Gastroesophageal sphincter (tissue), 4 donors: ENCODE data around the gene RBM4B. TPM values are rescaled to one million over a fixed set of nuclear protein-coding genes. Genes with fewer than 3 reads are reported as not detected.

ENCODE experiments used
- ATAC-seq: fragments of 150-250 bp; one replicate; pipeline ENCODE4 v1.9.1; 2016; ENCODE audit warnings: mild to moderate bottlenecking, moderate library complexity
- H3K27ac ChIP-seq, 4 donors: fragments of 200-600 bp; sonication (generic) in 3 of 4; 1 replicate in 3 of 4; 2 replicates in 1 of 4; pipeline ENCODE4 v1.5.1; 2016 to 2019
- H3K27me3 ChIP-seq: fragments of 200-600 bp; sonication (generic); one replicate; pipeline ENCODE4 v1.5.1; 2019
- H3K36me3 ChIP-seq, 2 donors: fragments of 200-600 bp; sonication (generic); one replicate each; pipeline ENCODE4 v1.5.1; 2019; ENCODE audit warnings: control low read depth in 1 of 2
- H3K4me1 ChIP-seq, 3 donors: fragments of 200-600 bp; sonication (generic); 1 replicate in 2 of 3; 2 replicates in 1 of 3; pipeline ENCODE4 v1.5.1; 2016 to 2019; ENCODE audit warnings: control low read depth in 2 of 3
- H3K4me3 ChIP-seq, 2 donors: fragments of 200-600 bp; sonication (generic); one replicate each; pipeline ENCODE4 v1.5.1; 2019; ENCODE audit warnings: mild to moderate bottlenecking in 1 of 2, moderate library complexity in 1 of 2
- H3K9me3 ChIP-seq, 3 donors: fragments of 200-600 bp; sonication (generic); one replicate each; pipeline ENCODE4 v1.5.1; 2017 to 2019; ENCODE audit warnings: control low read depth in 2 of 3
- EP300 ChIP-seq: sonication (generic); formaldehyde crosslinking; IDR thresholded peaks from one replicate; pipeline ENCODE4 v1.6.1; 2017; ENCODE audit warnings: antibody characterized with exemption, mild to moderate bottlenecking
- POLR2A ChIP-seq, 2 donors: fragments of 450-650 bp; IDR thresholded peaks; one replicate each; pipeline ENCODE4 v1.6.1; 2017; ENCODE audit warnings: antibody characterized with exemption in 2 of 2, mild to moderate bottlenecking in 2 of 2, moderate library complexity in 1 of 2
- POLR2AphosphoS5 ChIP-seq: sonication (generic); formaldehyde crosslinking; IDR thresholded peaks from one replicate; pipeline ENCODE4 v1.6.1; 2017; ENCODE audit warnings: antibody characterized with exemption
- WGBS, 2 donors: methylation state at CpG; one replicate each; pipeline ENCODE4 v1.1.5; 2018; ENCODE audit warnings: low coverage in 1 of 2; 5-methylcytosine and 5-hydroxymethylcytosine counted together
- small RNA-seq, 4 donors: library from RNA; depleted of rRNA; stranded (forward); fragments of <200 nt; gene quantifications; one replicate each; pipeline ENCODE3, GENCODE V24; 2016
- total RNA-seq, 4 donors: library from RNA; depleted of rRNA; stranded (reverse); fragments of >200 nt; gene quantifications; one replicate each; pipeline ENCODE4 v1.1.0, GENCODE V29; 2016
- TF ChIP-seq, protein P1 (sequence below), 4 experiments: fragments of 200-600 bp in 2 of 4; fragments of 450-650 bp in 2 of 4; sonication (generic) in 1 of 4; IDR thresholded peaks; one replicate each; pipeline ENCODE4 v1.5.1; 2017 to 2019; ENCODE audit warnings: antibody characterized with exemption in 4 of 4, mild to moderate bottlenecking in 2 of 4, moderate library complexity in 2 of 4

Gene RBM4B
- total RNA-seq, 4 donors from 2014 or later = 10.7 to 28.2 (median 12.3) TPM

DNA sequence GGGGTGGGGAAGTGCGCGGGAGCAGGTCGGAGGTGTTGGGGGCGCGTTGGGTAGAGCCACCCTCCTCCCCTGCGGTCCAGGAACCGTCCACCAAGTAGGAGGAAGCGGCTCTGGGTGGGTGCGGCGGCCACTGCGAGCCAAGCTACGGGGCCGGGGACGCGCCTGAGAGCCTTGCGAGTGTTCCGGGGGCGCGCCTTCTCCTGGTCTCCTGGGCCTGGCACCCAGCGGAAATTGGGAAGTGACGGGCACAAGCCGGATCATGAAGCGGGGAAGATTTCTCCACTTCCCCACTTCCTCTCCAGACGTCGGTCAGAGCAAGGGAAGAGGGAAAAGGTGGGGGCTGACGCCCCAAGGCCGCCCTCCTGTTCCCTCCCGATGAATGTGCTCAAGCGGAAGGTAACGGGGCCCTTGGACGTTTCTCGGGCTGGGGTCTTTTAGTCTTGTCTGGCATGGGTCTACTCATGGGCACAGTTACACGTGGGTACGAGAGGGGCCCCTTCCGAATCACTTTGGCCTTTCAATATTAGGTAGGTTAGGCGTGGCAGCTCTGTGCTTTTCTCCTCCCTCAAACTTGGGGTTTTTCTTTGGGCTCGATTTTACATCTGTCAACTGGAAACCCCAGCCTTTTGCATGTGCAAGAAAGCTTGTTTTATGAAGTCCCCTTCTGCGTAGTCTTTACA lies 60.4 kb downstream of the RBM4B start:
- no peaks in the 10 kb centered on the region for H3K27me3 ChIP-seq
- peak; percentile 29 for ATAC-seq
- H3K27ac ChIP-seq = peak overlapping the region; percentile 88 to 98 (median 96)
- H3K9me3 ChIP-seq = no peaks in the 10 kb centered on the region
- TF ChIP-seq POLR2AphosphoS5 = peak; percentile 5
- no peak for TF ChIP-seq EP300
- peaks cover 0 to 60% (median 21%) of the 10 kb centered on the region in 3 donors for H3K4me1 ChIP-seq
- H3K4me3 ChIP-seq = peak overlapping the region; percentile 71 to 90
- H3K36me3 ChIP-seq = no peaks in the 10 kb centered on the region
- 0 to 4% methylated on average over 6 of the region's 38 CpGs for WGBS, 2 donors

DNA sequence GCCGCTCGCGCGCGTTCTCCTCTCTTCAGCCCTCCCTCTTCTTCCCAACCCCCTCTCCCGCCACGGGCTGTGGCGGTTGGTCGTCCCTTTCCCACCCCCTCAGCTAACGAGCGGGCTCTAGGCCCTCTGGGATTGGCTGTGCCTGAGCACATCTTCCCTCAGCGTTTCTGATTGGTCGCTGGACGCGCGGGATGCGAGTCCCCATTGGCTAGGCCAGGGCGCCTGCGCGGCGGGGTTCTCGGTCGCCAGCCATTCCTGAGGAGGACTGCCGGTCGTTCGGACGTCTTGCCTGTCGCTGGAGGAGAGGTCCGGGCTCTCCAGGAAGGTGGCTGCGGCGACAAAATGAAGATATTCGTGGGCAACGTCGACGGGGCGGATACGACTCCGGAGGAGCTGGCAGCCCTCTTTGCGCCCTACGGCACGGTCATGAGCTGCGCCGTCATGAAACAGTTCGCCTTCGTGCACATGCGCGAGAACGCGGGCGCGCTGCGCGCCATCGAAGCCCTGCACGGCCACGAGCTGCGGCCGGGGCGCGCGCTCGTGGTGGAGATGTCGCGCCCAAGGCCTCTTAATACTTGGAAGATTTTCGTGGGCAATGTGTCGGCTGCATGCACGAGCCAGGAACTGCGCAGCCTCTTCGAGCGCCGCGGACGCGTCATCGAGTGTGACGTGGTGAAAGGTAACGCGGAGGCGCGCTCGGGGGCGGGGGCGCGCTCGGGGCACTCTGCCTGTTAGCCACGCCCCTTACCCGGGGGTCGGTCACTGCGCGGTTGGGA lies 61.1 kb downstream of the RBM4B start, which contains the start of gene RBM14:
Gene RBM14 (plus strand): TSS at position 252 of the 776 bp plus-strand sequence. CDS start 91 bp downstream, at position 343.
- peak; percentile 98 for ATAC-seq
- TF ChIP-seq, protein P1, sequence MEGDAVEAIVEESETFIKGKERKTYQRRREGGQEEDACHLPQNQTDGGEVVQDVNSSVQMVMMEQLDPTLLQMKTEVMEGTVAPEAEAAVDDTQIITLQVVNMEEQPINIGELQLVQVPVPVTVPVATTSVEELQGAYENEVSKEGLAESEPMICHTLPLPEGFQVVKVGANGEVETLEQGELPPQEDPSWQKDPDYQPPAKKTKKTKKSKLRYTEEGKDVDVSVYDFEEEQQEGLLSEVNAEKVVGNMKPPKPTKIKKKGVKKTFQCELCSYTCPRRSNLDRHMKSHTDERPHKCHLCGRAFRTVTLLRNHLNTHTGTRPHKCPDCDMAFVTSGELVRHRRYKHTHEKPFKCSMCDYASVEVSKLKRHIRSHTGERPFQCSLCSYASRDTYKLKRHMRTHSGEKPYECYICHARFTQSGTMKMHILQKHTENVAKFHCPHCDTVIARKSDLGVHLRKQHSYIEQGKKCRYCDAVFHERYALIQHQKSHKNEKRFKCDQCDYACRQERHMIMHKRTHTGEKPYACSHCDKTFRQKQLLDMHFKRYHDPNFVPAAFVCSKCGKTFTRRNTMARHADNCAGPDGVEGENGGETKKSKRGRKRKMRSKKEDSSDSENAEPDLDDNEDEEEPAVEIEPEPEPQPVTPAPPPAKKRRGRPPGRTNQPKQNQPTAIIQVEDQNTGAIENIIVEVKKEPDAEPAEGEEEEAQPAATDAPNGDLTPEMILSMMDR (IDR thresholded peaks at IDR 0.05) = no peak
- TF ChIP-seq POLR2AphosphoS5 (peak; percentile 100), POLR2A (IDR thresholded peaks at IDR 0.05) (peak; percentile 99)
- Histone ChIP-seq H3K36me3 (no peaks in the 10 kb centered on the region), H3K27me3 (no peaks in the 10 kb centered on the region), H3K27ac (peak within 1 kb of the TSS; percentile 88 to 98 (median 96)), H3K4me1 (peaks cover 0 to 53% (median 21%) of the 10 kb centered on the region in 3 donors), H3K4me3 (peak within 1 kb of the TSS; percentile 71 to 90), H3K9me3 (no peaks in the 10 kb centered on the region)
- WGBS, 2 donors = 0% methylated on average over 4 to 6 of the region's 90 CpGs

Small RNA genes lying within 50 kb of the gene (small RNA-seq; reads per million reads assigned to genes)
- gene RN7SL12P (0 reads per million in 4 donors), gene RNU4-39P (0 reads per million in 4 donors)

Other genes starting within 250 kb of the RBM4B start
- gene MRPL11, start 239.0 kb downstream of the RBM4B start, total RNA-seq = 10 to 100 TPM; 36.3 to 48.1 (median 45.6) TPM
- gene PELI3, start 211.0 kb downstream of the RBM4B start, total RNA-seq = 10 to 100 TPM; 20.5 to 43.9 (median 29.9) TPM
- 10 to 100 TPM; 11.5 to 35.3 (median 22.4) TPM for gene DPP3, start 197.5 kb downstream of the RBM4B start, total RNA-seq
- gene BBS1, start 167.3 kb downstream of the RBM4B start, total RNA-seq = 10 to 100 TPM; 49.2 to 95.1 (median 82.9) TPM
- gene ZDHHC24, start 131.8 kb downstream of the RBM4B start, total RNA-seq = 10 to 100 TPM in 2 of 4 donors, 1 to 10 TPM in 2; 5.9 to 12.1 (median 10.4) TPM
- not detected for gene ACTN3, start 131.0 kb downstream of the RBM4B start, total RNA-seq
- gene CTSF, start 109.3 kb downstream of the RBM4B start, total RNA-seq = 100 to 1,000 TPM in 1 of 4 donors, 10 to 100 TPM in 3; 65.1 to 114 (median 88.4) TPM
- gene CCDC87, start 84.8 kb downstream of the RBM4B start, total RNA-seq = 1 to 10 TPM in 3 of 4 donors, under 1 TPM in 1; 0.27 to 1.2 (median 1.1) TPM
- gene CCS, start 84.7 kb downstream of the RBM4B start, total RNA-seq = 10 to 100 TPM; 28.1 to 41.7 (median 33.9) TPM
- 10 to 100 TPM; 25.6 to 66.6 (median 42.5) TPM for gene RBM14, start 61.3 kb downstream of the RBM4B start, total RNA-seq
- gene RBM4, start 39.2 kb downstream of the RBM4B start, total RNA-seq = 100 to 1,000 TPM in 3 of 4 donors, 10 to 100 TPM in 1; 98.2 to 114 (median 102) TPM
- 10 to 100 TPM in 1 of 4 donors, 1 to 10 TPM in 3; 1.8 to 19.5 (median 5.6) TPM for gene SPTBN2, start 51.3 kb upstream of the RBM4B start, total RNA-seq
- 10 to 100 TPM in 3 of 4 donors, 1 to 10 TPM in 1; 9.5 to 14.8 (median 11.7) TPM for gene RCE1, start 165.6 kb upstream of the RBM4B start, total RNA-seq
- gene LRFN4, start 179.2 kb upstream of the RBM4B start, total RNA-seq = 10 to 100 TPM in 2 of 4 donors, 1 to 10 TPM in 2; 7.1 to 17.5 (median 9.2) TPM